GM12892 (cell line): Measurements from ENCODE around the gene BASP1.

Experiments
- DNase-seq: peaks from one replicate; pipeline ENCODE4 v3.0.0; 2011; ENCODE audit not compliant: insufficient read length
- FAIRE-seq: peaks from 2 replicates; lab custom pipeline; 2011; peaks lifted over from hg19 to GRCh38; lab: Jason Lieb, UNC
- POLR2A ChIP-seq: IDR thresholded peaks from 2 replicates; pipeline ENCODE4 v1.6.1; 2011; ENCODE audit warnings: low read depth, low read length, control low read depth
- POLR2AphosphoS5 ChIP-seq: IDR thresholded peaks from 2 replicates; pipeline ENCODE4 v1.6.1; 2011; ENCODE audit warnings: low read depth, low read length, control low read depth
- TAF1 ChIP-seq: IDR thresholded peaks from 2 replicates; pipeline ENCODE4 v1.6.1; 2011; ENCODE audit warnings: low read depth, mild to moderate bottlenecking, control low read depth, low read length, borderline replicate concordance

Gene BASP1

GRCh38 chr5:17287501-17288155 lies 70.2 kb downstream of the BASP1 start:
- TF ChIP-seq POLR2A (no peak), POLR2AphosphoS5 (no peak), TAF1 (no peak)
- FAIRE-seq (no peak), DNase-seq (no peak)

DNA sequence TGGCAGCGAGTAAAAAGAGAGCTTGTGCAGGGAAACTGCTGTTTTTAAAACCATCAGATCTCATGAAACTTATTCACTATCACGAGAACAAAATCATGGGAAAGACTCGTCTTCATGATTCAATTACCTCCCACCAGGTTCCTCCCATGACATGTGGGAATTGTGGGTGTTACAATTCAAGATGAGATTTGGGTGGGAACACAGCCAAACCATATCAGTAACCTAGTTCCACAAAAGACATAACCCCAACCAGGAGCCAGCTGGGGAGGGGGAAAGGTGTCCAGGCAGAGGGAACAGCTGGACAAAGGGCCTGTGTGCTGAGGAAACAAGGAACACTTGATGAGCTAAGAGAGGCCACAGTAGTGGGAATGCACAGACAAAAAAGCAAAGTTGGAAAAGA lies 71.1 kb downstream of the BASP1 start:
- no peak for DNase-seq
- no peak for TF ChIP-seq POLR2A
- TF ChIP-seq POLR2AphosphoS5, result no peak
- TF ChIP-seq TAF1, result no peak
- no peak for FAIRE-seq

DNA sequence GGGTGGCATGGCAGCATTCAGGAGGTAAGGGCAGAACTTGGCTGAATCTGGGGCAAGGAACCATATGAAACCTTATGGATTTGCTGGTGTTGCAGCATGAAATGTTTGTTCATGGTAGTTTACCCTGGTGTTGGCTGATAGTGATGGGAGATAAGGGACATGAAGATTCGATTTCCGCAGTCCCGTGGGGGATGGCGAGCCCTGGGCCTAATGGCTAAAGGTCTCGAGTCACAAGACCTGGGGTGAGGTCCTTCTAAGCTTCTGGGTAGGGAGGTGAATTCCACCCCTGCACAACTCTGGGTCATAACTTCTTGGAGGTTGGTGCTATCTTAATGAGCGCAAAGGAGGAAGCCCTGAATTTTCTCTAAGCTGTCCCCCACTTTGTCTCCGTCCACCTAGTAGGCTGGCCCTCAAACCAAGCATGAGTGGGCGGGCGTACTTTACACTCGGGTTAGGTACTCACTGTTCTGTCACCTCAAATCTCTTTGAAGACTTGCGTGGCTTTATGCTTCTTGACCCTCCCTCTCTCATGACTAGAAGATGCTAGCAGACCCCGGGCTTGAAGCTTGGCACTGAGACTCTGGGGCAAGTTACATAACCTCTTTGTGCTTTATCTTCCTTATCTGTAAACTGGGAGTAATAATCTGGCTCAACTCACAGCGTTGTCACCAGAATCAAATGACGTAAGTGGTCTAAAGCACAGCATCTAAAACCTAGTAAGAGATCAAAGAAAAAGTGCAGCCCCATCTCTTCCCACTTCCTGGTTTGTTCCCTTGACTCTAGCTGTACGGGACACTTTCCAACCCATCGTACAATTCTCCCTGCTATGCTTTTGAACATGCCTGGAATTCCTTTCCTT lies 72.5 kb downstream of the BASP1 start:
- DNase-seq (no peak), FAIRE-seq (no peak)
- TF ChIP-seq POLR2AphosphoS5 (no peak), POLR2A (no peak), TAF1 (no peak)

- no peak for TF ChIP-seq TAF1
- no peak for TF ChIP-seq POLR2AphosphoS5
- no peak for TF ChIP-seq POLR2A
- no peak for FAIRE-seq
- no peak for DNase-seq
Measured at GRCh38 chr5:17290540-17290974, 73.1 kb downstream of the BASP1 start.

GRCh38 chr5:17292434-17293015 lies 75.1 kb downstream of the BASP1 start:
- no peak for TF ChIP-seq POLR2A
- TF ChIP-seq POLR2AphosphoS5, result no peak
- no peak for TF ChIP-seq TAF1
- DNase-seq (no peak), FAIRE-seq (no peak)

DNA sequence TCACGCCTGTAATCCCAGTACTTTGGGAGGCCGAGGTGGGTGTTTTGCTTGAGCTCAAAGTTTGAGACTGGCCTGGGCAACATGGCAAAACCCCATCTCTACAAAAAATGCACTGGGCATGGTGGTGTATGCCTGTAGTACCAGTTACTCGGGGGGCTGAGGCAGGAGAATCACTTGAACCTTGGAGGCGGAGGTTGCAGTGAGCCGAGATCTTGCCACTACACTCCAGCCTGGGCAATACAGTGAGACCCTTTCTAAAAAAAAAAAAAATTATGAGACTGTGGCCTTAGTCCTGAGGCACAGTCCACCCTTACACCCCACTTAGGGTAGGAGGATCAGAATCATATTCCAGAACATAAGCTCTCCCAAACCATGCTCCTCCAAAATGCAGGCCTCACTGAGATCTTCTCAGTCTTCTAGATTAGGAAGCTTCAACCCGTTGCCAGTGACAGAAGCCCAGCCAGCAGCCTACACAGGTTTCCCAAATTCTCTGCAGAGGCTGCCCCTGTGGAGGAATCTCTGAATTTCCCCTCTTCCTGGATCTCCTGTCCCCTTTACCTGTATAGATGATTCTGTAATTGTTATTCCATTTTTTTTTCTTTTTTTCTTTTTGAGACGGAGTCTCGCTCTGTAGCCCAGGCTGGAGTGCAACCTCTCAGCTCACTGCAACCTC lies 77.3 kb downstream of the BASP1 start:
- DNase-seq (no peak), FAIRE-seq (no peak)
- no peak for TF ChIP-seq POLR2AphosphoS5
- TF ChIP-seq POLR2A, result no peak
- TF ChIP-seq TAF1, result no peak

- no peak for FAIRE-seq
- TF ChIP-seq TAF1 (no peak), POLR2AphosphoS5 (no peak), POLR2A (no peak)
- no peak for DNase-seq
Measured at GRCh38 chr5:17295671-17296070, 78.2 kb downstream of the BASP1 start.

DNA sequence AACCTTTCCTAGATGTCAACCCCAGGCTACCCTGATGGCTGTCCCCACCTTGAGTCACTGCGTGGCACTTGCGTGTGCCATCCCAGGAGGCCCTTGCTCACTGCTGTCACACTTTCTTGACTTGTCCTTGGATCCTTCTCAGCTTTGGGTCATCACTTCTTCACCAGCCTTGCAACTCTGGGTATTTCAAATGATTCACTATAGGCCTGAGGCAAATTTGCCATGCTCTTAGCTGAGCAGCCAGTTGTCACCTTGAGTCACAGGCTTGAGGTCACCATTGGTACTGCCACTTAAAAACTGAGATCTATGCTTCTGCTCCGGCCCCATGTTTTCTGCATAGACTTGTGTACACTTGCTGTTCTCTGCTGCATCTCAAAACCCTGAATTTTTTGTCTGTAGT lies 84.7 kb downstream of the BASP1 start:
- FAIRE-seq, result no peak

GRCh38 chr5:17302604-17303003 lies 85.2 kb downstream of the BASP1 start:
- TF ChIP-seq POLR2AphosphoS5 (no peak), TAF1 (no peak)
- DNase-seq, result no peak
- FAIRE-seq, result no peak

More for the DNA sequence above, 84.7 kb downstream of the BASP1 start:
- no peak for TF ChIP-seq POLR2A
- no peak for DNase-seq

- DNase-seq (no peak), FAIRE-seq (no peak)
- TF ChIP-seq POLR2AphosphoS5 (no peak), TAF1 (no peak), POLR2A (no peak)
Measured at GRCh38 chr5:17304282-17304681, 86.9 kb downstream of the BASP1 start.

DNA sequence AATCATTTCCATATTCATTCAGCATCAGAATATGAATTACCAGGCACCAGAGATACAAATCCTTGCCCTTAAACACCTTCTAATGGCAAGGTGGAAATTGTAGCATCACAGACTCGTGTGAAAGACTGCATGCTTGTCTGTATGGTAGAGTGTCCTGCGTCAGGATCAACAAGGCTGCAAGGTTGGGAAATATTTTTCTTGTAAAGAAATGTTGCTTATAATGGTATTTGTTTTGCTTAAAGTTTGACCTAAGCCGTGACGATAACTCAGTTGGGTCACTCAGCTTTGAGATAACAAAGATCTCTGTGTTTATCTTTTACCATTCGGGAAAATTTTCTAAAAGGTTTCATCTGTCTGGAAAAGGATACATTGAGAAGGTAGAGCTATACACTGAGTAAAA lies 87.6 kb downstream of the BASP1 start:
- DNase-seq (no peak), FAIRE-seq (no peak)
- TF ChIP-seq POLR2AphosphoS5 (no peak), TAF1 (no peak), POLR2A (no peak)
